CD4-positive, alpha-beta T cell (primary cell): ENCODE results near the gene NCKAP5. TPM values are rescaled to one million over a fixed set of nuclear protein-coding genes. Genes with fewer than 3 reads are reported as not detected.

ENCODE experiments used
- ATAC-seq: fragments of 200-7000 bp; cut with Tn5 transposase; one replicate; pipeline ENCODE4 v1.10.0; 2022; ENCODE audit warnings: mild to moderate bottlenecking; ENCODE audit not compliant: poor library complexity
- CTCF ChIA-PET: fragments of 350-600 bp; sonication (Branson Sonifier 250); formaldehyde crosslinking; loops from one replicate; lab custom pipeline; 2021; ENCODE audit warnings: antibody characterized with exemption, inconsistent platforms; lab: Charles Lee
- POLR2A ChIA-PET: fragments of 350-600 bp; sonication (Branson Sonifier 250); formaldehyde crosslinking; loops from one replicate; lab custom pipeline; 2021; ENCODE audit warnings: antibody characterized with exemption, inconsistent platforms; lab: Charles Lee
- DNase-seq, 14 experiments: peaks; one replicate each; pipeline ENCODE4 v3.0.0-alpha.2; 2013 to 2020; ENCODE audit warnings: mixed read lengths in 2 of 14
- H3K27ac ChIP-seq, 2 donors: one replicate each; pipeline versions ENCODE4 v1.5.1 to v1.7.0; 2013; ENCODE audit warnings: low read length in 2 of 2, low read depth in 1 of 2, mild to moderate bottlenecking in 1 of 2
- H3K27me3 ChIP-seq, 2 experiments: 1 replicate in 1 of 2; 2 replicates in 1 of 2; pipeline versions ENCODE4 v1.6.1 to v1.7.0; 2013; ENCODE audit warnings: low read length in 2 of 2, control low read depth in 1 of 2, mild to moderate bottlenecking in 1 of 2, moderate library complexity in 1 of 2; ENCODE audit not compliant: insufficient read depth in 2 of 2, control insufficient read depth in 1 of 2
- H3K36me3 ChIP-seq: one replicate; pipeline ENCODE4 v1.6.1; 2013; ENCODE audit warnings: low read length, control low read depth; ENCODE audit not compliant: insufficient read depth
- H3K4me1 ChIP-seq: one replicate; pipeline ENCODE4 v1.6.1; 2013; ENCODE audit warnings: low read length, control low read depth; ENCODE audit not compliant: insufficient read depth
- H3K4me3 ChIP-seq: one replicate; pipeline ENCODE4 v1.5.1; 2013; ENCODE audit warnings: mild to moderate bottlenecking, low read length, moderate library complexity
- H3K9me3 ChIP-seq, 2 experiments: 1 replicate in 1 of 2; 2 replicates in 1 of 2; pipeline versions ENCODE4 v1.6.1 to v1.7.0; 2013; ENCODE audit warnings: low read length in 2 of 2, mild to moderate bottlenecking in 2 of 2, control low read depth in 1 of 2, moderate library complexity in 1 of 2; ENCODE audit not compliant: control insufficient read depth in 1 of 2, insufficient read depth in 1 of 2
- H3K27ac Mint-ChIP-seq: one replicate; pipeline ENCODE4 v1.8.0; 2020; ENCODE audit warnings: mixed read lengths
- H3K27me3 Mint-ChIP-seq: one replicate; pipeline ENCODE4 v1.8.0; 2021; ENCODE audit warnings: mixed read lengths
- H3K36me3 Mint-ChIP-seq: one replicate; pipeline ENCODE4 v1.8.0; 2021; ENCODE audit warnings: low read depth, mixed read lengths
- H3K4me1 Mint-ChIP-seq: one replicate; pipeline ENCODE4 v1.8.0; 2021; ENCODE audit warnings: low read depth, mixed read lengths
- H3K4me3 Mint-ChIP-seq: one replicate; pipeline ENCODE4 v1.8.0; 2020; ENCODE audit warnings: mild to moderate bottlenecking, mixed read lengths
- H3K9me3 Mint-ChIP-seq: one replicate; pipeline ENCODE4 v1.8.0; 2020; ENCODE audit warnings: mixed read lengths
- CTCF ChIP-seq: fragments of 200-600 bp; IDR thresholded peaks from one replicate; pipeline ENCODE4 v1.8.0; 2022; ENCODE audit warnings: antibody characterized with exemption, mild to moderate bottlenecking
- intact Hi-C, 2 experiments: fragments of 100-400 bp; cut with DNase I in 1 of 2; cut with micrococcal nuclease in 1 of 2; formaldehyde crosslinking; loops; one replicate each; pipeline versions ENCODE4 v1.15.1 to v1.9.0; 2023 to 2025; cut with DNase I, micrococcal nuclease
- total RNA-seq, 174 experiments: library from RNA in 2 of 174; stranded (reverse) in 2 of 174; gene quantifications; one replicate each; pipeline ENCODE4 v1.2.3 and lab custom pipeline; 2021 to 2026

The NCKAP5 gene
- total RNA-seq, 2 experiments from 2014 or later, result not detected

- H3K27me3 ChIP-seq, result no peaks in the 10 kb centered on the region
- H3K4me1 Mint-ChIP-seq, result no peaks in the 10 kb centered on the region
- no peak for TF ChIP-seq CTCF
- H3K27me3 Mint-ChIP-seq, result peaks cover 4% of the 10 kb centered on the region
- H3K27ac ChIP-seq, result no peak overlapping the region
- no peak overlapping the region for H3K27ac Mint-ChIP-seq
- ChIA-PET CTCF (no interaction called here), POLR2A (no interaction called here)
- no peak overlapping the region for H3K4me3 Mint-ChIP-seq
- H3K4me1 ChIP-seq, result no peaks in the 10 kb centered on the region
- H3K9me3 Mint-ChIP-seq, result no peaks in the 10 kb centered on the region
- H3K4me3 ChIP-seq, result no peak overlapping the region
- peaks cover 0 to 4% of the 10 kb centered on the region in 2 experiments for H3K9me3 ChIP-seq
- DNase-seq (no peak), ATAC-seq (no peak)
- no peaks in the 10 kb centered on the region for H3K36me3 ChIP-seq
- H3K36me3 Mint-ChIP-seq, result no peaks in the 10 kb centered on the region
- intact Hi-C loops, result no loop called here
Measured at GRCh38 chr2:133498662-133499585, 69.3 kb downstream of the NCKAP5 start.

- CTCF ChIA-PET, result no interaction called here
- no peak overlapping the region for H3K27ac Mint-ChIP-seq
- intact Hi-C loops, result no loop called here
Measured at GRCh38 chr2:133497951-133498565, 70.2 kb downstream of the NCKAP5 start.

More at GRCh38 chr2:133497951-133498565, 70.2 kb downstream of the NCKAP5 start:
- POLR2A ChIA-PET, result no interaction called here
- Mint-ChIP-seq H3K4me1 (no peaks in the 10 kb centered on the region), H3K27me3 (peaks cover 4% of the 10 kb centered on the region), H3K4me3 (no peak overlapping the region), H3K36me3 (no peaks in the 10 kb centered on the region), H3K9me3 (no peaks in the 10 kb centered on the region)
- H3K4me3 ChIP-seq, result no peak overlapping the region
- no peak for TF ChIP-seq CTCF
- no peaks in the 10 kb centered on the region for H3K36me3 ChIP-seq
- DNase-seq, result no peak
- no peak for ATAC-seq
- no peaks in the 10 kb centered on the region for H3K4me1 ChIP-seq
- no peaks in the 10 kb centered on the region for H3K27me3 ChIP-seq
- H3K27ac ChIP-seq, result no peak overlapping the region
- peaks cover 0 to 4% of the 10 kb centered on the region in 2 experiments for H3K9me3 ChIP-seq
